Omental fat pad (tissue), 4 donors: ENCODE measurements around the gene PTPRD. TPM values are rescaled to one million over a fixed set of nuclear protein-coding genes. Genes with fewer than 3 reads are reported as not detected.

Experiments used
- ATAC-seq: fragments of 150-250 bp; one replicate; pipeline ENCODE4 v1.9.1; 2016; ENCODE audit warnings: mild to moderate bottlenecking, moderate library complexity; ENCODE audit not compliant: low FRiP score
- DNase-seq: peaks from one replicate; pipeline ENCODE4 v3.0.0-alpha.2; 2019; ENCODE audit warnings: low spot score
- total RNA-seq, 4 donors: library from RNA; depleted of rRNA; stranded (reverse); fragments of >200 nt; gene quantifications; one replicate each; pipeline ENCODE4 v1.1.0, GENCODE V29; 2016
- TF ChIP-seq, protein P1 (sequence below), 3 donors: fragments of 450-650 bp; IDR thresholded peaks; one replicate each; pipeline ENCODE4 v1.5.1; 2016 to 2017; ENCODE audit warnings: antibody characterized with exemption in 3 of 3, mild to moderate bottlenecking in 3 of 3, moderate library complexity in 2 of 3

PTPRD gene
- total RNA-seq, 4 donors from 2014 or later = 3.5 to 34.2 (median 11.2) TPM

DNA sequence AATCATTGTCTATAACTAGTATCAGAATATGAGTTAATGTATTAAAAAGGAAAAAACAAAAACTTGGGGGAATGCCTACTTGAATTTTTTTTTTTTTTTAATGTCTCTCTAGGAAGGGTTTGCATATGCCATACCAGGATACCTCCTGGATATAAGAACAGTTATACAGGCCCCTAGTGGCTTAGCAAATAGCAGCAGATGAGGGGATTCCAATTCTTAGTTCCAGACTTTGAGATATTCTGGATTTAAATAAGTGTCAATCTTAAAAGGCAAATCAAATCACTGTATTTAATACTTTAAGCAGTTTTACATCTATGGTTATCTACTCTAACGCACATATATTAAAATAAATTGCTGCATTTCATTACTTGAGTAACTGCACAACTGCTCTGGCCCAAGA, 1757.8 kb downstream of the PTPRD start:
- TF ChIP-seq, protein P1, sequence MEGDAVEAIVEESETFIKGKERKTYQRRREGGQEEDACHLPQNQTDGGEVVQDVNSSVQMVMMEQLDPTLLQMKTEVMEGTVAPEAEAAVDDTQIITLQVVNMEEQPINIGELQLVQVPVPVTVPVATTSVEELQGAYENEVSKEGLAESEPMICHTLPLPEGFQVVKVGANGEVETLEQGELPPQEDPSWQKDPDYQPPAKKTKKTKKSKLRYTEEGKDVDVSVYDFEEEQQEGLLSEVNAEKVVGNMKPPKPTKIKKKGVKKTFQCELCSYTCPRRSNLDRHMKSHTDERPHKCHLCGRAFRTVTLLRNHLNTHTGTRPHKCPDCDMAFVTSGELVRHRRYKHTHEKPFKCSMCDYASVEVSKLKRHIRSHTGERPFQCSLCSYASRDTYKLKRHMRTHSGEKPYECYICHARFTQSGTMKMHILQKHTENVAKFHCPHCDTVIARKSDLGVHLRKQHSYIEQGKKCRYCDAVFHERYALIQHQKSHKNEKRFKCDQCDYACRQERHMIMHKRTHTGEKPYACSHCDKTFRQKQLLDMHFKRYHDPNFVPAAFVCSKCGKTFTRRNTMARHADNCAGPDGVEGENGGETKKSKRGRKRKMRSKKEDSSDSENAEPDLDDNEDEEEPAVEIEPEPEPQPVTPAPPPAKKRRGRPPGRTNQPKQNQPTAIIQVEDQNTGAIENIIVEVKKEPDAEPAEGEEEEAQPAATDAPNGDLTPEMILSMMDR (IDR thresholded peaks at IDR 0.05) = no peak
- ATAC-seq = no peak
- DNase-seq = no peak

DNA sequence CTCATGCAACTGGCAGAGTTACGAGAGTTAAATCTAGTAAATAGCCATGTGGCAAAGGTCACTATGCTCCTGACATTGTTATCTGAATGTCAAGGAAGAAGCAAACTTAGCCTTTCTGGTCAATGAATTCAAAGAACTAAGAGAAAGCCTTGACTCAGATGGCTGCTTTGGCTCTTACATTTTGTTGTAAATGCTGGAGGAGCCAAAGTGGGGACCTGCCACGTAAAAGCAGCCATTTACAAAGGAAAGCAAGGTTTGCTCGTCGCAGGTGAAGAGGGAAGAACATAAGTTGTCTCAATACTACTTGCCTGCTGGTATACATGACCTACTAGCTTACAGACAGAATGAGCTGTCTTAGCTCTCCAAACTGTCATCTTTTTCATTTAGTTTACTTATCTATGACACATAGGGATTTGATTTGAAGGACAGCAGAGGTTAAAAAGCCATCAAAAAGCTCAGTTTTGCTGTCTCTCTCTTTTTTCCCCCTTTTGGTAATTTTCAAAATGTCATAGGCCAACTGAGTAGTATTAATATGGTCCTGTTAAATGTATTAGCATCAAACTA, 1760.4 kb downstream of the PTPRD start:
- no peak for ATAC-seq
- no peak for DNase-seq

DNA sequence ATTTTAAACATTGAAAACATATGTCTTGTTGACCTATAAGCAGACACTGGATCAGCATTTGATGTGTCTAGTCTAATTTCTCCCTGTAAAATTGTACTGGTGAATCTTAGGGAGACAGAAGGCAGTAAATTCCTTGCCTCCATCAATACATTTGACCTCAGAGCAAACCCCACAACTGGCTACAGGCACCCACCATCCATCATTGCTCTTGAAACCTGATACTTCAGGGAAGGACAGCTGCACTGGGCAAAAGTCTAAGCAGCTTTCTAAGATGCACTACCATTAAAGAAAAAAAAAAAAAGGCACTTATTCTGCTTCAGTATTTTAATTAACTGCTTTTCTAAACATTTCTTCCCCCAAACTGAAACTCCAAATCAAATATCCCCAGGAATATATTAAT, 1761.9 kb downstream of the PTPRD start:
- TF ChIP-seq, protein P1 (IDR thresholded peaks at IDR 0.05) = no peak
- ATAC-seq = no peak
- DNase-seq = no peak

More for the DNA sequence above, 1760.4 kb downstream of the PTPRD start:
- TF ChIP-seq, protein P1 (IDR thresholded peaks at IDR 0.05) = no peak

DNA sequence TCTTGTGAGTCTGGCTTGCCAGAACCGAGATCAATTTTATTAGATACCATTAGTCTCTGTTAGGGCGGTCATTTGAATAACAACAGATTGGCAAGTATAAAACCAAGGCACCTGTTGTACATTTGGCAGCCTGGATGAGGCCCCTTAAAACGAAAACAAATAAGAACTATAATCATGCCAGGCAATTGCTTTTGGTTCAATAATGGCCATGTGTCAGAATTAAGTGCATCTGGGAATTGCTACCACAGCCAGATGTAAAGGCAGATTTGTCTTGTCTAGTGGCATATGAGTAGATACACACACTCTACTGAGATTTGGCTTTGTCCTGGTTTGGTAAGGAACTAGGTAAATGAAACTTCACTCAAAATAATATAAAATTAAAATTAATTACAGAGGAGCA, 1767.0 kb downstream of the PTPRD start:
- DNase-seq (no peak), ATAC-seq (no peak)
- TF ChIP-seq, protein P1 (IDR thresholded peaks at IDR 0.05) = no peak

DNA sequence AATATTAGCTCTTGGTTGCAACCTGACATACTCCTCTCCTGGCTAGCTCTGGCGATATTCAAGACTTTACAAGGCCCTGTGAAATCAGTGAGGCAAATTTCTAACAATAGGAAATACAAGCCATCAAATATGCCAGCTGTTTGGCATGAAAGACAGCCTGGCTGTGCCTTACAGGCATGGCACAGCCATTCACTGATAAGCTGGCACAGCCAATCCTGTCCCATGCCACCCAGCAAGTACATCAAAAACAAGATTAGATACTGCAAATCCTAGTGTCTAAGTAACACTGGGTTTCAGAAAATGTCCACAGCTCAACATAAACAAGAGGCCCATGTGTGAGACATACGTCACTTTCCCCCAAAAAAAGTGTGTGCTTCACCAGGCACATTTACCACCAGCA, 1767.4 kb downstream of the PTPRD start:
- no peak for DNase-seq

DNA sequence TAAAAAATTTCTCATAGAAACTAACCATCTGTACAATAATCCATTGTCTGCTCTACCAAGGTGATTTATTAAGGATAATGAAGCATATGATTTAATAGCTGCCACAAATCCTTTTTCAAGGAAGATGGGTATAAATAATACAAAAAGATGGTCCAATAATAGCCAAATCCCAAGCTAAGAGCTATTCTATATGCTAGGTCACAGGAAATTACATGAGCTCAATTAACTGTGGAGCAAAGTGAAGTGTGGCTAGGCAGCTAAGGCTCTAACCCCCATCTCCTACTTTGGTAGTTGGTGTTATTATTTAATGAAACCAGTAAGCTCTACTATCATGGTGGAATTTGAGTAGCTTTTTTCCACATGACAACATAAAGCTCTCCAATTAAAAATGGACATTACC, 1768.3 kb downstream of the PTPRD start:
- TF ChIP-seq, protein P1 (IDR thresholded peaks at IDR 0.05) = no peak
- ATAC-seq (no peak), DNase-seq (no peak)

More for the DNA sequence above, 1767.4 kb downstream of the PTPRD start:
- ATAC-seq = no peak
- TF ChIP-seq, protein P1 (IDR thresholded peaks at IDR 0.05) = no peak

DNA sequence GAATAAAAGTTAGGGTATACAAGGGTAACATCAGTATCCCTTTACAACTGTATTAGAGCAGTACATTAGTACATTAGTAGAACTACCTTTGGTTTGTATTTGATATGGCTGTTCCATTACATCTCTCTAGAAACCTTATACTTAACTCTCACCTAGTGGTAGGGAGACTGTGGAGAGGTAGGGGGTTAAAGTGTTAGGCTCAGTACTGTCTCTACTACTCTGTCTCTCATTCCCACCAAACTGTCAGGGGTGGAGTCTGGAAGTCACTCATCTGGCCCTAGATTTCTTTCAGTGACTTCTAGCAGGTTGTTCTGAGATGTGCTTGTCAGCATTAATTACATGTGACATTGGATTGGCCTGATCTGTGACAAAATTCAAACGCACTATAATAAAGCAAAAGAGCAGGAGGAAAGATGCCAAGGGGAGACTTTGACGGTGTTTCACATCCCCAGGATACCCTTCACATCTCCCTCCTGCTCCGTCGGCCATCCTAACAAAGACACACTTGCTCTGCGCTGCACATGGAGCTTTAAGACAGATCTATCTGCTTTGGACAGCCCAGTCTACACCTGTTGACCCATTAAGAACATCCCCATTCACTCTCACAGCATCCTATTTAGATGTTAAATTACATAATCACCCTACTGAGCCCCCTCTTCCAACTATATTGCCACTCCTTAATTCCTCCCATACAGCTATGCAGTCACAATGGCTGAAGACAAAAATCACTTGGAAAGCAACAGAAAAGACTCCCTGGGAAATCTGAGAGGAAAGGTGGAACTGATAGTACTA, 1770.2 kb downstream of the PTPRD start:
- ATAC-seq (no peak), DNase-seq (no peak)
- TF ChIP-seq, protein P1 (IDR thresholded peaks at IDR 0.05) = no peak
